GM12878 (cell line): ENCODE results near the gene DOK1. TPM values are rescaled to one million over a fixed set of nuclear protein-coding genes. Genes with fewer than 3 reads are reported as not detected.
A peak's percentile ranks its signal among the peaks of the same experiment; 100 is the strongest.

Experiments used
- ATF7 ChIP-seq: fragments of 450-650 bp; IDR thresholded peaks from 2 replicates; pipeline ENCODE4 v1.6.1; 2016; ENCODE audit warnings: low read depth, mild to moderate bottlenecking
- BACH1 ChIP-seq: fragments of 450-650 bp; IDR thresholded peaks from 2 replicates; pipeline ENCODE4 v1.6.1; 2017; ENCODE audit warnings: mild to moderate bottlenecking, borderline replicate concordance
- BHLHE40 ChIP-seq, 2 experiments: fragments of 450-650 bp in 1 of 2; IDR thresholded peaks; 2 replicates each; pipeline ENCODE4 v1.6.1; 2011 to 2017; ENCODE audit warnings: low read depth in 2 of 2, borderline replicate concordance in 1 of 2, improper control_type of control experiment in 1 of 2, low read length in 1 of 2, mild to moderate bottlenecking in 1 of 2
- CBX3 ChIP-seq: fragments of 200-600 bp; sonication (generic); IDR thresholded peaks from 2 replicates; pipeline ENCODE4 v1.6.1; 2016; ENCODE audit warnings: low read depth, borderline replicate concordance
- CHD2 ChIP-seq: IDR thresholded peaks from 2 replicates; pipeline ENCODE4 v1.6.1; 2011; ENCODE audit warnings: low read depth, low read length, improper control_type of control experiment, borderline replicate concordance
- ESRRA ChIP-seq: IDR thresholded peaks from 2 replicates; pipeline ENCODE4 v1.6.1; 2012; ENCODE audit warnings: mild to moderate bottlenecking, low read length, improper control_type of control experiment
- FOXM1 ChIP-seq: IDR thresholded peaks from 2 replicates; pipeline ENCODE4 v1.6.1; 2012; ENCODE audit warnings: low read depth, mild to moderate bottlenecking, inconsistent platforms, low read length, moderate library complexity
- HDGF ChIP-seq: fragments of 450-650 bp; IDR thresholded peaks from 2 replicates; pipeline ENCODE4 v1.6.1; 2016; ENCODE audit warnings: antibody characterized with exemption
- IKZF1 ChIP-seq: fragments of 450-650 bp; conservative IDR thresholded peaks from 2 replicates; pipeline ENCODE4 v1.6.1; 2017; ENCODE audit warnings: antibody characterized with exemption, mild to moderate bottlenecking
- MYB ChIP-seq: fragments of 150-350 bp; IDR thresholded peaks from 2 replicates; pipeline ENCODE4 v1.6.1; 2014; ENCODE audit warnings: mild to moderate bottlenecking, low read depth, low read length, borderline replicate concordance
- MYC ChIP-seq: IDR thresholded peaks from 2 replicates; pipeline ENCODE4 v1.6.1; 2011; ENCODE audit warnings: mild to moderate bottlenecking, low read length, moderate library complexity, inconsistent platforms; ENCODE audit not compliant: insufficient read depth, insufficient replicate concordance, insufficient read length, severe bottlenecking
- NFXL1 ChIP-seq: fragments of 450-650 bp; IDR thresholded peaks from 2 replicates; pipeline ENCODE4 v1.6.1; 2017; ENCODE audit warnings: antibody characterized with exemption, mild to moderate bottlenecking, borderline replicate concordance
- SKIL ChIP-seq: fragments of 450-650 bp; IDR thresholded peaks from 2 replicates; pipeline ENCODE4 v1.6.1; 2017; ENCODE audit warnings: mild to moderate bottlenecking, low read depth, inconsistent platforms; ENCODE audit not compliant: poor library complexity, severe bottlenecking
- SUZ12 ChIP-seq: fragments of 200-600 bp; sonication (generic); IDR thresholded peaks from one replicate; pipeline ENCODE4 v1.6.1; 2018; ENCODE audit warnings: antibody characterized with exemption, mild to moderate bottlenecking; ENCODE audit not compliant: unreplicated experiment
- TAF1 ChIP-seq: IDR thresholded peaks from 2 replicates; pipeline ENCODE4 v1.6.1; 2011; ENCODE audit warnings: mild to moderate bottlenecking, low read depth, low read length, borderline replicate concordance
- TARDBP ChIP-seq: IDR thresholded peaks from 2 replicates; pipeline ENCODE4 v1.6.1; 2016; ENCODE audit warnings: borderline replicate concordance
- ZNF207 ChIP-seq: fragments of 450-650 bp; IDR thresholded peaks from 2 replicates; pipeline ENCODE4 v1.6.1; 2014; ENCODE audit warnings: antibody characterized with exemption, mild to moderate bottlenecking, borderline replicate concordance
- ZNF217 ChIP-seq: fragments of 450-650 bp; IDR thresholded peaks from 2 replicates; pipeline ENCODE4 v1.6.1; 2017; ENCODE audit warnings: antibody characterized with exemption, mild to moderate bottlenecking
- ZNF24 ChIP-seq: fragments of 450-650 bp; IDR thresholded peaks from 2 replicates; pipeline ENCODE4 v1.6.1; 2017; ENCODE audit warnings: antibody characterized with exemption, mild to moderate bottlenecking
- ZSCAN29 ChIP-seq: fragments of 450-650 bp; IDR thresholded peaks from 2 replicates; pipeline ENCODE4 v1.6.1; 2017; ENCODE audit warnings: mild to moderate bottlenecking, moderate library complexity
- polyA plus RNA-seq, 11 experiments: library from polyadenylated mRNA; depleted of rRNA in 4 of 11; unstranded in 6 of 11; stranded (reverse) in 5 of 11; fragments of >200 nt; fragmentation: Nextera tagmentation in 4 of 11; fragmentation: Illumina TruSeq in 1 of 11; extraction: Ambion mirVana in 4 of 11; extraction: Trizol in 1 of 11; gene quantifications; 1 replicate in 1 of 11; 2 replicates in 10 of 11; pipeline versions ENCODE4 v1.2.1 to v1.2.3, GENCODE V29; 2011 to 2016; ENCODE audit warnings: inconsistent platforms in 2 of 11, missing spikeins in 2 of 11, low read depth in 1 of 11
- total RNA-seq, 4 experiments: library from RNA; depleted of rRNA in 3 of 4; stranded (reverse); fragments of >200 nt in 3 of 4; fragmentation: Illumina TruSeq in 1 of 4; extraction: Trizol in 1 of 4; gene quantifications; 2 replicates each; pipeline versions ENCODE4 v1.2.1 to v1.2.3, GENCODE V29; 2013 to 2021
- TF ChIP-seq, protein P1 (sequence below): fragments of 450-650 bp; IDR thresholded peaks from 2 replicates; pipeline ENCODE4 v1.6.1; 2018; ENCODE audit warnings: mild to moderate bottlenecking, low read depth, moderate library complexity; ENCODE audit not compliant: partially characterized antibody
- TF ChIP-seq, protein P2 (sequence below): fragments of 450-650 bp; IDR thresholded peaks from 2 replicates; pipeline ENCODE4 v1.6.1; 2017; ENCODE audit warnings: mild to moderate bottlenecking, moderate library complexity

The DOK1 gene
- total and polyA plus RNA-seq, 10 of the 15 experiments (the other 5 are each of a cell fraction or from before 2014, with no cell fraction given): 1.4 to 104 (median 59.7) TPM

GRCh38 chr2:74554820-74555531, 456 bp downstream of the DOK1 start (continued):
- TF ChIP-seq TAF1 (no peak), TARDBP (peak; percentile 12; the same call in 1 of the 2 replicates), ESRRA (no peak), ZSCAN29 (no peak), ATF7 (no peak), NFXL1 (no peak), IKZF1 (peak; percentile 53), CHD2 (no peak), ZNF217 (no peak), MYC (no peak), BACH1 (peak; percentile 37; the same call in 1 of the 2 replicates), CBX3 (no peak), SUZ12 (no peak), MYB (no peak), SKIL (no peak), ZNF24 (no peak), BHLHE40 (IDR thresholded peaks at IDR 0.05; ENCODE audit: borderline replicate concordance in 1 of 2, low read depth in 2 of 2, low read length in 1 of 2) (peak in 1 of 2 experiments; percentile 19; a peak in 1 of 4 replicates), ZNF207 (no peak), FOXM1 (no peak), HDGF (no peak)
- TF ChIP-seq, protein P1, sequence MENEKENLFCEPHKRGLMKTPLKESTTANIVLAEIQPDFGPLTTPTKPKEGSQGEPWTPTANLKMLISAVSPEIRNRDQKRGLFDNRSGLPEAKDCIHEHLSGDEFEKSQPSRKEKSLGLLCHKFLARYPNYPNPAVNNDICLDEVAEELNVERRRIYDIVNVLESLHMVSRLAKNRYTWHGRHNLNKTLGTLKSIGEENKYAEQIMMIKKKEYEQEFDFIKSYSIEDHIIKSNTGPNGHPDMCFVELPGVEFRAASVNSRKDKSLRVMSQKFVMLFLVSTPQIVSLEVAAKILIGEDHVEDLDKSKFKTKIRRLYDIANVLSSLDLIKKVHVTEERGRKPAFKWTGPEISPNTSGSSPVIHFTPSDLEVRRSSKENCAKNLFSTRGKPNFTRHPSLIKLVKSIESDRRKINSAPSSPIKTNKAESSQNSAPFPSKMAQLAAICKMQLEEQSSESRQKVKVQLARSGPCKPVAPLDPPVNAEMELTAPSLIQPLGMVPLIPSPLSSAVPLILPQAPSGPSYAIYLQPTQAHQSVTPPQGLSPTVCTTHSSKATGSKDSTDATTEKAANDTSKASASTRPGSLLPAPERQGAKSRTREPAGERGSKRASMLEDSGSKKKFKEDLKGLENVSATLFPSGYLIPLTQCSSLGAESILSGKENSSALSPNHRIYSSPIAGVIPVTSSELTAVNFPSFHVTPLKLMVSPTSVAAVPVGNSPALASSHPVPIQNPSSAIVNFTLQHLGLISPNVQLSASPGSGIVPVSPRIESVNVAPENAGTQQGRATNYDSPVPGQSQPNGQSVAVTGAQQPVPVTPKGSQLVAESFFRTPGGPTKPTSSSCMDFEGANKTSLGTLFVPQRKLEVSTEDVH: no peak
- TF ChIP-seq, protein P2, sequence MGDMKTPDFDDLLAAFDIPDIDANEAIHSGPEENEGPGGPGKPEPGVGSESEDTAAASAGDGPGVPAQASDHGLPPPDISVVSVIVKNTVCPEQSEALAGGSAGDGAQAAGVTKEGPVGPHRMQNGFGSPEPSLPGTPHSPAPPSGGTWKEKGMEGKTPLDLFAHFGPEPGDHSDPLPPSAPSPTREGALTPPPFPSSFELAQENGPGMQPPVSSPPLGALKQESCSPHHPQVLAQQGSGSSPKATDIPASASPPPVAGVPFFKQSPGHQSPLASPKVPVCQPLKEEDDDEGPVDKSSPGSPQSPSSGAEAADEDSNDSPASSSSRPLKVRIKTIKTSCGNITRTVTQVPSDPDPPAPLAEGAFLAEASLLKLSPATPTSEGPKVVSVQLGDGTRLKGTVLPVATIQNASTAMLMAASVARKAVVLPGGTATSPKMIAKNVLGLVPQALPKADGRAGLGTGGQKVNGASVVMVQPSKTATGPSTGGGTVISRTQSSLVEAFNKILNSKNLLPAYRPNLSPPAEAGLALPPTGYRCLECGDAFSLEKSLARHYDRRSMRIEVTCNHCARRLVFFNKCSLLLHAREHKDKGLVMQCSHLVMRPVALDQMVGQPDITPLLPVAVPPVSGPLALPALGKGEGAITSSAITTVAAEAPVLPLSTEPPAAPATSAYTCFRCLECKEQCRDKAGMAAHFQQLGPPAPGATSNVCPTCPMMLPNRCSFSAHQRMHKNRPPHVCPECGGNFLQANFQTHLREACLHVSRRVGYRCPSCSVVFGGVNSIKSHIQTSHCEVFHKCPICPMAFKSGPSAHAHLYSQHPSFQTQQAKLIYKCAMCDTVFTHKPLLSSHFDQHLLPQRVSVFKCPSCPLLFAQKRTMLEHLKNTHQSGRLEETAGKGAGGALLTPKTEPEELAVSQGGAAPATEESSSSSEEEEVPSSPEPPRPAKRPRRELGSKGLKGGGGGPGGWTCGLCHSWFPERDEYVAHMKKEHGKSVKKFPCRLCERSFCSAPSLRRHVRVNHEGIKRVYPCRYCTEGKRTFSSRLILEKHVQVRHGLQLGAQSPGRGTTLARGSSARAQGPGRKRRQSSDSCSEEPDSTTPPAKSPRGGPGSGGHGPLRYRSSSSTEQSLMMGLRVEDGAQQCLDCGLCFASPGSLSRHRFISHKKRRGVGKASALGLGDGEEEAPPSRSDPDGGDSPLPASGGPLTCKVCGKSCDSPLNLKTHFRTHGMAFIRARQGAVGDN: no peak
